ENCODE data around the gene TTC1. TPM values are rescaled to one million over a fixed set of nuclear protein-coding genes. Genes with fewer than 3 reads are reported as not detected.
A peak's percentile ranks its signal among the peaks of the same experiment; 100 is the strongest.
"Not testable (repeated sequence)": the region's sequence is repeated elsewhere in the genome, so short reads cannot be mapped to it uniquely, and the experiment has no call there.

The TTC1 gene
- total RNA-seq, 1 donor from 2014 or later = 50.3 TPM

DNA sequence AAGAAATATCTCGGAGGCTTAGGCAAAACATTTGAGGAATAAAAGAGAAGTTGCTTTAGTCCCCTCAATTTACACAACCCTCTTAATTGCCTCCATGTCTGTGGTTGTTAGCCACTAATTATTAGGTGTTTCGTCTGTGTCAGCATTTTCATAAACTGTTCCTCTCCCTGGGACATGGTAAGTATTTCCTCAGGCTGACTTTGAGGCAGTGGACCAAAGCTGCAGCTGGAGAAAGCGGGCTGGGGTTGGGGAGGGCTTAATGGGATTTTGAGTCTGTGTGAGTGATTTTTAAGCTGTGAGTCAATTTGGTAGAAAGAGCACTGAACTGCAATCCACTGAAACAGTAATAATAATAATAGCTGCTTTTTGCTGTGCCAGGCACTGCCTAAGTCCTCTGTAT is 13.0 kb upstream of the TTC1 start:
- no peak for TF ChIP-seq CTCF (conservative IDR thresholded peaks at IDR 0.05; ENCODE audit: low read depth, low read length)
- no peak overlapping the region for H3K4me3 ChIP-seq (ENCODE audit: low read depth, low read length)
- no peak for DNase-seq (ENCODE audit: low read depth)

GRCh38 chr5:160001457-160001856 is 7.5 kb upstream of the TTC1 start:
- H3K4me3 ChIP-seq (ENCODE audit: low read depth, low read length) = no peak overlapping the region
- TF ChIP-seq CTCF (conservative IDR thresholded peaks at IDR 0.05; ENCODE audit: low read depth, low read length) = no peak
- no peak for DNase-seq (ENCODE audit: low read depth)

DNA sequence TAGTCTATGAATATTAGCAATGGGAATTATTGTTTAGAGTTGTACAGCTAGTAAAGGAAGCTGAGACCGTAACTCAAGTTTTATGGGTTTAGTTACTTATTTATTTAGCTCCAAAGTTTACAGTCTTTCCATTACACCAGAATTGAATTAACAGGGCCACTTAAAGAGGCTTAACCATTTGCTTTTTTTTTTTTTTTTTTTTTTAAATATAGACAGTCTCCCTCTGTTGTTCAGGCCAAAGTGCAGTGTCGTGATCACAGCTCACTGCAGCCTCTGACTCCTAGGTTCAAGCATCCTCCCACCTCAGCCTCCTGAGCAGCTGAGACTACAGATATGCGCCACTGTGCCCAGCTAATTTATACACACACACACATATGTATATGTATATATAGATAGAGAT is 1.4 kb upstream of the TTC1 start:
- no peak overlapping the region for H3K4me3 ChIP-seq (ENCODE audit: low read depth, low read length)
- DNase-seq (ENCODE audit: low read depth) = no peak
- TF ChIP-seq CTCF (conservative IDR thresholded peaks at IDR 0.05; ENCODE audit: low read depth, low read length) = no peak

GRCh38 chr5:160008529-160008876 is 436 bp upstream of the TTC1 start:
- peak overlapping the region; percentile 100 for H3K4me3 ChIP-seq (ENCODE audit: low read depth, low read length)

GRCh38 chr5:160009591-160009989 is 651 bp downstream of the TTC1 start:
- peak overlapping the region; percentile 100 for H3K4me3 ChIP-seq (ENCODE audit: low read depth, low read length)
- DNase-seq (ENCODE audit: low read depth) = no peak
- no peak for TF ChIP-seq CTCF (conservative IDR thresholded peaks at IDR 0.05; ENCODE audit: low read depth, low read length)

More at GRCh38 chr5:160008529-160008876, 436 bp upstream of the TTC1 start:
- not testable (repeated sequence) for DNase-seq (ENCODE audit: low read depth)

DNA sequence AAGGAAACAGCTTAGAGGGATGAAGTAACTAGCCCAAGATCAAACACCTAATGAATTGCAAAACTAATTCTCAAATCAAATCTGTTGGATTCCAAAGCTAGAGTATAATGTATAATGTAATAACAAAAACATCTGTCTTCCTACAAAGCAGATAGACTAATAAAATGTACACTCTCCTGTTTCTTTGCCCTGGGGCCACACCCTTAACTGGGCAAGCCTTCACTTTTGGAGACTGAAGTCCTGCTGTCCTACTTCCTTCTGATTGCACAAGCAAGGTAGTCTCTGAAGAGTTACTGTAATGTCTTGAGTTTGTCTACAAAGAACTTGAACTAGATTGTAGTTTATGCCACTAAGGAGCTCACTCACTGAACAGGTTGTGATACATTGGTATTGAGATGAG is 2.5 kb downstream of the TTC1 start:
- no peak overlapping the region for H3K4me3 ChIP-seq (ENCODE audit: low read depth, low read length)
- no peak for TF ChIP-seq CTCF (conservative IDR thresholded peaks at IDR 0.05; ENCODE audit: low read depth, low read length)
- no peak for DNase-seq (ENCODE audit: low read depth)

DNA sequence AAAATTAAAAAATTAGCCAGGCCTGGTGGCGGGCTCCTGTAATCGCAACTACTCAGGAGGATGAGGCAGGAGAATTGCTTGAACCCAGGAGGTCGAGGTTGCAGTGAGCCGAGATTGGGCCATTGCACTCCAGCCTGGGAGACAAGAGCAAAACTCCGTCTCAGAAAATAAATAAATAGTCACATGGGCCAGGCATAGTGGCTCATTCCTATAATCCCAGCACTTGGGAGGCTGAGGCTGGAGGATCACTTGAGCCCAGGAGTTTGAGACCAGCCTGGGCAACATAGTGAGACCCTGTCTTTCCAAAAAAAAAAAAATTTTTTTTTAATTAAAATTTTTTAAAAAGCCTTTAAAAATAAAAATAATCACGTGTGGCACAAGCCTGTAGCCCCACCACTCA is 5.3 kb downstream of the TTC1 start:
- not testable (repeated sequence) for H3K4me3 ChIP-seq (ENCODE audit: low read depth, low read length); DNase-seq (ENCODE audit: low read depth)

- no peak for TF ChIP-seq CTCF (conservative IDR thresholded peaks at IDR 0.05; ENCODE audit: low read depth, low read length)
- no peak overlapping the region for H3K4me3 ChIP-seq (ENCODE audit: low read depth, low read length)
- no peak for DNase-seq (ENCODE audit: low read depth)
Observed at GRCh38 chr5:160018945-160019625, 10.1 kb downstream of the TTC1 start.
